ENCODE measurements around the gene STARD7.
"Not testable (repeated sequence)": the region's sequence is repeated elsewhere in the genome, so short reads cannot be mapped to it uniquely, and the experiment has no call there.

STARD7 gene

GRCh38 chr2:96163768-96164429, 44.7 kb downstream of the STARD7 start:
- Histone ChIP-seq H3K4me3 (ENCODE audit: severe bottlenecking) (no peak overlapping the region), H3K27ac (ENCODE audit: poor library complexity, severe bottlenecking) (no peak overlapping the region)

DNA sequence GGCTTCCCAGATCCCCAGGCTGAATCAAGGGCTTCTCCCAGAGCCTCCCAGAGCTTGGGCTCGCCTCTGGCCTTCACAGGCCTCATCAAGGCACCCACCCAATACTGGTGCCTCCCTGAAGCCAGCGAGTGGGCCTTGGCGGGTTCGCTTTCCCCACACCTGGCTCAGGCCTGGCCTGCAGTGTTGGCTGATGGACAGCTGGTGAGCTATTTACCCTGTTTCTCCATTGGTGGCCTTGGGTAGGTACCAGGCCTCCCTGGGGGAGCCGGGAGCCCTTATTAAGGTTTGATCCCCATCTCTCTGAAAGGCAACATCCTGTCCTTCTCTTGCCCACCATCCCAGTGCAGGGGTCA, 45.2 kb downstream of the STARD7 start:
- no peaks in the 10 kb centered on the region for H3K4me1 ChIP-seq (ENCODE audit: insufficient read depth, poor library complexity, severe bottlenecking)
- no peak overlapping the region for H3K27ac ChIP-seq (ENCODE audit: poor library complexity, severe bottlenecking)
- H3K9me3 ChIP-seq (ENCODE audit: severe bottlenecking): no peaks in the 10 kb centered on the region
- TF ChIP-seq, protein P1, sequence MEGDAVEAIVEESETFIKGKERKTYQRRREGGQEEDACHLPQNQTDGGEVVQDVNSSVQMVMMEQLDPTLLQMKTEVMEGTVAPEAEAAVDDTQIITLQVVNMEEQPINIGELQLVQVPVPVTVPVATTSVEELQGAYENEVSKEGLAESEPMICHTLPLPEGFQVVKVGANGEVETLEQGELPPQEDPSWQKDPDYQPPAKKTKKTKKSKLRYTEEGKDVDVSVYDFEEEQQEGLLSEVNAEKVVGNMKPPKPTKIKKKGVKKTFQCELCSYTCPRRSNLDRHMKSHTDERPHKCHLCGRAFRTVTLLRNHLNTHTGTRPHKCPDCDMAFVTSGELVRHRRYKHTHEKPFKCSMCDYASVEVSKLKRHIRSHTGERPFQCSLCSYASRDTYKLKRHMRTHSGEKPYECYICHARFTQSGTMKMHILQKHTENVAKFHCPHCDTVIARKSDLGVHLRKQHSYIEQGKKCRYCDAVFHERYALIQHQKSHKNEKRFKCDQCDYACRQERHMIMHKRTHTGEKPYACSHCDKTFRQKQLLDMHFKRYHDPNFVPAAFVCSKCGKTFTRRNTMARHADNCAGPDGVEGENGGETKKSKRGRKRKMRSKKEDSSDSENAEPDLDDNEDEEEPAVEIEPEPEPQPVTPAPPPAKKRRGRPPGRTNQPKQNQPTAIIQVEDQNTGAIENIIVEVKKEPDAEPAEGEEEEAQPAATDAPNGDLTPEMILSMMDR (IDR thresholded peaks at IDR 0.05; ENCODE audit: poor library complexity, severe bottlenecking): no peak
- no peak for ATAC-seq (ENCODE audit: low read depth)
- DNase-seq (ENCODE audit: low spot score): peak; percentile 35
- no peak overlapping the region for H3K4me3 ChIP-seq (ENCODE audit: severe bottlenecking)
- no peaks in the 10 kb centered on the region for H3K27me3 ChIP-seq (ENCODE audit: insufficient read depth, poor library complexity, severe bottlenecking)
- H3K36me3 ChIP-seq (ENCODE audit: low read depth): no peaks in the 10 kb centered on the region

More at GRCh38 chr2:96163768-96164429, 44.7 kb downstream of the STARD7 start:
- TF ChIP-seq, protein P1 (IDR thresholded peaks at IDR 0.05; ENCODE audit: poor library complexity, severe bottlenecking): no peak
- ATAC-seq (ENCODE audit: low read depth) (no peak), DNase-seq (ENCODE audit: low spot score) (peak; percentile 34)
- no peaks in the 10 kb centered on the region for H3K4me1 ChIP-seq (ENCODE audit: insufficient read depth, poor library complexity, severe bottlenecking)
- no peaks in the 10 kb centered on the region for H3K36me3 ChIP-seq (ENCODE audit: low read depth)
- no peaks in the 10 kb centered on the region for H3K27me3 ChIP-seq (ENCODE audit: insufficient read depth, poor library complexity, severe bottlenecking)
- H3K9me3 ChIP-seq (ENCODE audit: severe bottlenecking): no peaks in the 10 kb centered on the region

DNA sequence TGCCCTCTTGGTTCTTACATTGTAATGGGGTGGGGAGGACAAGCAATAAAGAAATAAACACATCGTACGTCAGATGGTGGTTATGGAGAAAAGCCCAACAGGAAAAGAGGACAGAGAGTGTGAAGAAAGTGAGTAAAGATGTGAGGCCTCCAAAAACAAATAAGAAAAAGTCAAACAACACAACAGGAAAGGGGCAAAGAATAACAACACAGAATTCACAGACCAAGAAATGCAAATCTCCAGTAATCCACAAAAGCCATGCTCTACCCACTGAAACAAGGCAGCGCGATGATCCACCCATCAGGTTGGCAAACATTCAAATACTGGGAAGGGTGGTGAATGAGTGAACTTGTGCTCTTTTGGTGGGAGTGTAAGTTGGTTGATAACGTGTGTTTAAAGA, 46.7 kb downstream of the STARD7 start:
- TF ChIP-seq, protein P1 (IDR thresholded peaks at IDR 0.05; ENCODE audit: poor library complexity, severe bottlenecking): no peak
- Histone ChIP-seq H3K4me3 (ENCODE audit: severe bottlenecking) (no peak overlapping the region), H3K27me3 (ENCODE audit: insufficient read depth, poor library complexity, severe bottlenecking) (no peaks in the 10 kb centered on the region), H3K27ac (ENCODE audit: poor library complexity, severe bottlenecking) (no peak overlapping the region), H3K36me3 (ENCODE audit: low read depth) (no peaks in the 10 kb centered on the region), H3K4me1 (ENCODE audit: insufficient read depth, poor library complexity, severe bottlenecking) (no peaks in the 10 kb centered on the region), H3K9me3 (ENCODE audit: severe bottlenecking) (no peaks in the 10 kb centered on the region)
- ATAC-seq (ENCODE audit: low read depth): no peak
- no peak for DNase-seq (ENCODE audit: low spot score)

GRCh38 chr2:96160366-96160765, 48.3 kb downstream of the STARD7 start:
- not testable (repeated sequence) for H3K4me3 ChIP-seq (ENCODE audit: severe bottlenecking); H3K36me3 ChIP-seq (ENCODE audit: low read depth); H3K9me3 ChIP-seq (ENCODE audit: severe bottlenecking); H3K27me3 ChIP-seq (ENCODE audit: insufficient read depth, poor library complexity, severe bottlenecking); DNase-seq (ENCODE audit: low spot score); ATAC-seq (ENCODE audit: low read depth); H3K27ac ChIP-seq (ENCODE audit: poor library complexity, severe bottlenecking); H3K4me1 ChIP-seq (ENCODE audit: insufficient read depth, poor library complexity, severe bottlenecking)

DNA sequence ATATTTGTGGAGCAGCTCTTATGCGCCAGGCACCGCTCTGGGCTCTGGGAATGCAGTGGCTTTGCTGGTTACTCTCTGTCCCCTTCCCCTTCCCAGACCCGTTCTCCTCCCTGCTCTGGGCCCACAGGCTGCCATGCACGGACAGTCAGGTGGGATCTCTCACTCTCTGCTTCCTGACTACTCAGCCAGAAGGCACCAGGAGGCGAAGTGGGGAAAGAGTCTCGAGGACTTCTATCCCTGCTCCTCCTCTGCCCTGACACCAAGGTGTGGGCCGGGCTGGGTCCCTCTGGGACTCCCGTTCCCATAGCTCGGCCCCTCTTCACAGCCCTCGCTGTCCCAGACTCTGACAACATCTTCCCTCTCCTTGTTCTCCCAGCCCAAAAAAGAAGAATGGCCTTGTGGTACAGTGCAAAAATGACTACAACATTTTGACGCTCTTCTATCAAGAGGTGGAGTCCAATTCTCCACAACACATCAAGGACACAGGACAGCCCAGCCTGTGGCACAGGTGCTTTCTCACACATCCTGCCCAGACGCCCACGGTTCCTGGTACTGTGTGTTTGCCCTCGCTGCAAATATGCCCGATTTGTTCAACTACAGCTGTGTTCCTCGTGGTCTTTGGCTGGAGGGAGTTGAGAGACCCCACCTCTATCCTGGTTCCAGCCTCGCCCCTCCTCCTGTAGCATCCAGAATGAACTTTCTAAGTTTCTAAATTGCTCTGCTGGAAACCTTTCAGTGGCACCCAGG, 49.4 kb downstream of the STARD7 start:
- no peak overlapping the region for H3K27ac ChIP-seq (ENCODE audit: poor library complexity, severe bottlenecking)
- no peaks in the 10 kb centered on the region for H3K9me3 ChIP-seq (ENCODE audit: severe bottlenecking)
- H3K36me3 ChIP-seq (ENCODE audit: low read depth): no peaks in the 10 kb centered on the region
- no peaks in the 10 kb centered on the region for H3K4me1 ChIP-seq (ENCODE audit: insufficient read depth, poor library complexity, severe bottlenecking)
- H3K27me3 ChIP-seq (ENCODE audit: insufficient read depth, poor library complexity, severe bottlenecking): no peaks in the 10 kb centered on the region
- H3K4me3 ChIP-seq (ENCODE audit: severe bottlenecking): no peak overlapping the region
- DNase-seq (ENCODE audit: low spot score): peak; percentile 36
- no peak for ATAC-seq (ENCODE audit: low read depth)
- TF ChIP-seq, protein P1 (IDR thresholded peaks at IDR 0.05; ENCODE audit: poor library complexity, severe bottlenecking): no peak
